ENCODE measurements around the gene ZSWIM4.
"Not testable (repeated sequence)": the region's sequence is repeated elsewhere in the genome, so short reads cannot be mapped to it uniquely, and the experiment has no call there.

ZSWIM4 gene

GRCh38 chr19:13794757-13795589 lies at the start of gene ZSWIM4:
Gene ZSWIM4 (plus strand): TSS chr19:13795443. CDS start chr19:13795649, 206 bp downstream.
- Histone ChIP-seq H3K9me3 (no peaks in the 10 kb centered on the region), H3K4me1 (peaks cover 0 to 54% (median 34%) of the 10 kb centered on the region in 4 donors), H3K27me3 (no peaks in the 10 kb centered on the region), H3K4me3 (peak within 1 kb of the TSS; percentile 68 to 70), H3K27ac (peak within 1 kb of the TSS; percentile 88), H3K36me3 (no peaks in the 10 kb centered on the region)
- intact Hi-C loops (cut with DNase I; ENCODE audit: low total_unique reads): loop anchor here (5.0 kb wide), 1 partner anchor 37 kb away; no protein-coding TSS in a partner anchor
- TF ChIP-seq CTCF (IDR thresholded peaks at IDR 0.05): peak in 1 of 2 experiments; percentile 16
- DNase-seq: peak; percentile 99 to 100

- TF ChIP-seq CTCF (IDR thresholded peaks at IDR 0.05): no peak
- Histone ChIP-seq H3K9me3 (no peaks in the 10 kb centered on the region), H3K4me3 (peak overlapping the region; percentile 83 to 95), H3K4me1 (peaks cover 0 to 23% (median 11%) of the 10 kb centered on the region in 4 donors), H3K36me3 (peaks cover 4 to 14% (median 11%) of the 10 kb centered on the region in 3 donors), H3K27ac (peak overlapping the region; percentile 93 to 94), H3K27me3 (no peaks in the 10 kb centered on the region)
- no peak for DNase-seq
- intact Hi-C loops (cut with DNase I; ENCODE audit: low total_unique reads): no loop called here
Measured at GRCh38 chr19:13747098-13747453, 48.2 kb upstream of the ZSWIM4 start.

- Histone ChIP-seq H3K4me3 (peak overlapping the region; percentile 83 to 95), H3K27me3 (no peaks in the 10 kb centered on the region), H3K4me1 (peaks cover 0 to 23% (median 11%) of the 10 kb centered on the region in 4 donors), H3K9me3 (no peaks in the 10 kb centered on the region), H3K27ac (peak overlapping the region; percentile 93 to 94), H3K36me3 (peaks cover 17 to 26% (median 23%) of the 10 kb centered on the region in 3 donors)
- DNase-seq: no peak
- intact Hi-C loops (cut with DNase I; ENCODE audit: low total_unique reads): no loop called here
- TF ChIP-seq CTCF (IDR thresholded peaks at IDR 0.05): no peak
Measured at GRCh38 chr19:13748169-13748828, 46.9 kb upstream of the ZSWIM4 start.

- no peaks in the 10 kb centered on the region for H3K27me3 ChIP-seq
- DNase-seq: no peak
- no peaks in the 10 kb centered on the region for H3K9me3 ChIP-seq
- no peak overlapping the region for H3K4me3 ChIP-seq
- H3K27ac ChIP-seq: no peak overlapping the region
- intact Hi-C loops (cut with DNase I; ENCODE audit: low total_unique reads): no loop called here
- H3K36me3 ChIP-seq: peaks cover 47 to 58% (median 55%) of the 10 kb centered on the region in 3 donors
- H3K4me1 ChIP-seq: peaks cover 0 to 23% (median 11%) of the 10 kb centered on the region in 4 donors
- no peak for TF ChIP-seq CTCF (IDR thresholded peaks at IDR 0.05)
Measured at GRCh38 chr19:13751436-13751835, 43.8 kb upstream of the ZSWIM4 start.

DNA sequence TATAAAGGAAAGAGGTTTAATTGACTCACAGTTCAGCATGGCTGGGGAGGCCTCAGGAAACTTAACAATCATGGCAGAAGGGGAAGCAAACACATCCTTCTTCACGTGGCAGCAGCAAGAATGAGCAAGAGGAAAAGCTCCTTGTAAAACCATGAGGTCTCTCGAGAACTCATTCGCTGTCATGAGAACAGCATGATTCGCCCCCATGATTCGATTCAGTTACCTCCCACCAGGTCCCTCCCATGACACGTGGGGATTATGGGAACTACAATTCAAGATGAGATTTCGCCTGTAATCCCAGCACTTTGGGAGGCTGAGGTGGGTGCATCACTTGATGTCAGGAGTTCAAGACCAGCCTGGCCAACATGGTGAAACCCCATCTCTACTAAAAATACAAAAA lies 41.6 kb upstream of the ZSWIM4 start:
- H3K4me3 ChIP-seq; DNase-seq; H3K9me3 ChIP-seq; H3K27me3 ChIP-seq; intact Hi-C loops (cut with DNase I; ENCODE audit: low total_unique reads); H3K27ac ChIP-seq: not testable (repeated sequence)
- Histone ChIP-seq H3K36me3 (peaks cover 69 to 80% (median 77%) of the 10 kb centered on the region in 3 donors), H3K4me1 (peaks cover 0 to 18% (median 6%) of the 10 kb centered on the region in 4 donors)

GRCh38 chr19:13756210-13756609 lies 39.0 kb upstream of the ZSWIM4 start:
- no peak overlapping the region for H3K27ac ChIP-seq

More at GRCh38 chr19:13756210-13756609, 39.0 kb upstream of the ZSWIM4 start:
- no peak overlapping the region for H3K4me3 ChIP-seq
- no peak for DNase-seq
- no peak for TF ChIP-seq CTCF (IDR thresholded peaks at IDR 0.05)
- no peaks in the 10 kb centered on the region for H3K9me3 ChIP-seq
- intact Hi-C loops (cut with DNase I; ENCODE audit: low total_unique reads): no loop called here
- H3K27me3 ChIP-seq: no peaks in the 10 kb centered on the region
- peaks cover 94 to 100% (median 100%) of the 10 kb centered on the region in 3 donors for H3K36me3 ChIP-seq
- H3K4me1 ChIP-seq: no peaks in the 10 kb centered on the region

Measured in tibial artery (tissue), 4 donors.